Osteocyte (in vitro differentiated cells): Measurements from ENCODE around the gene ARRB2. TPM values are rescaled to one million over a fixed set of nuclear protein-coding genes. Genes with fewer than 3 reads are reported as not detected.

ENCODE experiments used
- DNase-seq: peaks from one replicate; pipeline ENCODE4 v3.0.0; 2021; ENCODE audit warnings: mixed read lengths; ENCODE audit not compliant: unreplicated experiment; ENCODE audit errors: extremely low spot score
- H3K27ac Mint-ChIP-seq: one replicate; pipeline ENCODE4 v1.8.0; 2021; ENCODE audit warnings: mild to moderate bottlenecking, mixed read lengths; ENCODE audit not compliant: unreplicated experiment
- H3K27me3 Mint-ChIP-seq: one replicate; pipeline ENCODE4 v1.8.0; 2021; ENCODE audit warnings: mixed read lengths; ENCODE audit not compliant: unreplicated experiment
- H3K36me3 Mint-ChIP-seq: one replicate; pipeline ENCODE4 v1.8.0; 2021; ENCODE audit warnings: mixed read lengths; ENCODE audit not compliant: unreplicated experiment
- H3K4me1 Mint-ChIP-seq: one replicate; pipeline ENCODE4 v1.8.0; 2021; ENCODE audit warnings: mixed read lengths; ENCODE audit not compliant: unreplicated experiment
- H3K4me3 Mint-ChIP-seq: one replicate; pipeline ENCODE4 v1.8.0; 2021; ENCODE audit warnings: mild to moderate bottlenecking, moderate library complexity, mixed read lengths; ENCODE audit not compliant: unreplicated experiment
- H3K9me3 Mint-ChIP-seq: one replicate; pipeline ENCODE4 v1.8.0; 2021; ENCODE audit warnings: mixed read lengths; ENCODE audit not compliant: unreplicated experiment
- CTCF ChIP-seq: fragments of 200-600 bp; sonication (generic); IDR thresholded peaks from 2 replicates; pipeline ENCODE4 v1.5.0; 2021; ENCODE audit warnings: antibody characterized with exemption, mild to moderate bottlenecking, moderate library complexity
- long read RNA-seq: library from polyadenylated mRNA; unstranded; transcript quantifications from one replicate; pipeline ENCODE4 v2.0.0, GENCODE V29; 2021
- total RNA-seq: library from RNA; stranded (reverse); gene quantifications from 2 replicates; pipeline ENCODE4 v1.2.1, GENCODE V29; 2021

The ARRB2 gene
- total RNA-seq: 19.4 and 23.6 TPM in 2 replicates
- long read RNA-seq, partial matches to known transcripts: 0 of 1 reads
- long read RNA-seq, other reads (novel, unspliced or antisense): 1 of 1 reads

- Mint-ChIP-seq H3K27ac (peak within 1 kb of the TSS; percentile 77), H3K4me1 (peaks cover 15% of the 10 kb centered on the region), H3K4me3 (peak within 1 kb of the TSS; percentile 82), H3K36me3 (no peaks in the 10 kb centered on the region), H3K9me3 (no peaks in the 10 kb centered on the region), H3K27me3 (no peaks in the 10 kb centered on the region)
- TF ChIP-seq CTCF: peak; percentile 70
- DNase-seq: peak; percentile 99
Measured at GRCh38 chr17:4709794-4710692, at the start of gene ARRB2. TSS of gene ARRB2 (plus strand) at chr17:4710632. CDS start at chr17:4710722, 90 bp downstream.

GRCh38 chr17:4663711-4664110, 46.7 kb upstream of the ARRB2 start:
- H3K36me3 Mint-ChIP-seq: no peaks in the 10 kb centered on the region
- no peak overlapping the region for H3K4me3 Mint-ChIP-seq
- no peak for DNase-seq
- H3K4me1 Mint-ChIP-seq: no peaks in the 10 kb centered on the region
- peaks cover 5% of the 10 kb centered on the region for H3K27me3 Mint-ChIP-seq
- no peak overlapping the region for H3K27ac Mint-ChIP-seq
- no peaks in the 10 kb centered on the region for H3K9me3 Mint-ChIP-seq
- no peak for TF ChIP-seq CTCF

- Mint-ChIP-seq H3K4me3 (no peak overlapping the region), H3K27ac (no peak overlapping the region), H3K9me3 (no peaks in the 10 kb centered on the region), H3K4me1 (no peaks in the 10 kb centered on the region), H3K27me3 (peaks cover 5% of the 10 kb centered on the region), H3K36me3 (no peaks in the 10 kb centered on the region)
- no peak for DNase-seq
- TF ChIP-seq CTCF: no peak
Measured at GRCh38 chr17:4664230-4664629, 46.2 kb upstream of the ARRB2 start.

GRCh38 chr17:4665027-4665426, 45.4 kb upstream of the ARRB2 start:
- Mint-ChIP-seq H3K27ac (no peak overlapping the region), H3K4me1 (no peaks in the 10 kb centered on the region), H3K4me3 (no peak overlapping the region), H3K36me3 (peaks cover 2% of the 10 kb centered on the region), H3K27me3 (peaks cover 5% of the 10 kb centered on the region), H3K9me3 (no peaks in the 10 kb centered on the region)
- no peak for TF ChIP-seq CTCF
- DNase-seq: no peak

GRCh38 chr17:4666296-4666695, 44.1 kb upstream of the ARRB2 start:
- H3K4me1 Mint-ChIP-seq: no peaks in the 10 kb centered on the region
- no peak overlapping the region for H3K27ac Mint-ChIP-seq
- H3K36me3 Mint-ChIP-seq: peaks cover 15% of the 10 kb centered on the region
- H3K9me3 Mint-ChIP-seq: no peaks in the 10 kb centered on the region
- no peak for DNase-seq
- peaks cover 3% of the 10 kb centered on the region for H3K27me3 Mint-ChIP-seq
- no peak for TF ChIP-seq CTCF
- no peak overlapping the region for H3K4me3 Mint-ChIP-seq
